ENCODE measurements around the gene TIGD6. TPM values are rescaled to one million over a fixed set of nuclear protein-coding genes. Genes with fewer than 3 reads are reported as not detected.

The TIGD6 gene
- total and polyA plus RNA-seq, 9 of the 15 experiments (the other 6 are each of a cell fraction or from before 2014, with no cell fraction given) = 1.8 to 6.3 (median 3.9) TPM

DNA sequence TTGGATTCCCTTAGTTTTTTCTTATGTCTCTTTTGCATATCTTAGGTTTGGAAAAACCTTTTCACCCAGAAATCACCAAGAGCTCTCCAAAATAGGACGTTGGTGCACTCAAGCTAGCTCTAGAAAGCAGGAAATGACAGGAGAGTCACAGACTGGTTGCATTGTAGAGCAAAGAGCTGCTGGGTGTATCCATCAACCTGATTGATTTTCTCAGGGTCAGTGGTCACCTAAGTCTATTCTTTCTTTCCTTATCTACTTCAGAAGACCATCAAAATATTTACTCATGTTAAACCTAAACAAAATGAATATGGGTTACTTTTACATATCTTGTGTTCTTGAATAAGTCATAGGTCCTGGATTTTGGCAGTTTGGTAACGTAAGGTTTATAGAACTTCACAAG lies 25.0 kb downstream of the TIGD6 start:
- ATAC-seq (no peak), DNase-seq (ENCODE audit: extremely low read depth in 1 of 4, low spot score in 3 of 4) (no peak), FAIRE-seq (no peak)
- in situ Hi-C loops (cut with MboI) (no loop called here), intact Hi-C loops (cut with micrococcal nuclease) (no loop called here)
- 47% methylated on average over 2 of the region's 2 CpGs for WGBS (ENCODE audit: insufficient coverage, low coverage, missing lambda C conversion rate)
- CTCF ChIA-PET (ENCODE audit: low intra/inter-chr PET ratio) = interaction anchor here (0.7 kb wide), 1 partner anchor 14 kb away, joined by 4 read pairs; no protein-coding TSS in a partner anchor
- Histone ChIP-seq H4K20me1 (replicated peaks; ENCODE audit: control insufficient read depth, insufficient read depth, low read length) (no peaks in the 10 kb centered on the region), H3K36me3 (ENCODE audit: control insufficient read depth, insufficient read depth, low read length) (no peaks in the 10 kb centered on the region), H3K4me1 (replicated peaks in 1 of 2; ENCODE audit: control insufficient read depth in 2 of 2, insufficient read depth in 2 of 2, low read length in 2 of 2) (no peaks in the 10 kb centered on the region), H3K27ac (ENCODE audit: extremely low read depth, low read depth, low read length) (no peak overlapping the region), H3K4me2 (ENCODE audit: insufficient read depth, low read length) (no peak overlapping the region), H3K79me2 (ENCODE audit: control insufficient read depth, insufficient read depth, low read length) (no peaks in the 10 kb centered on the region), H3K4me3 (no peak overlapping the region), H3K9me3 (replicated peaks; ENCODE audit: control insufficient read depth, insufficient read depth, low read depth, low read length) (no peaks in the 10 kb centered on the region), H3K9ac (ENCODE audit: insufficient read depth in 1 of 2, low read depth in 2 of 2, low read length in 2 of 2) (no peak overlapping the region), H3K27me3 (ENCODE audit: control insufficient read depth in 2 of 2, insufficient read depth in 2 of 2, low read length in 2 of 2) (no peaks in the 10 kb centered on the region), H3K9me1 (ENCODE audit: control insufficient read depth, insufficient read depth, low read length) (no peaks in the 10 kb centered on the region), H2AFZ (ENCODE audit: low read depth, low read length) (no peak overlapping the region)
- POLR2A ChIA-PET = interaction anchor here (0.8 to 0.9 kb wide), 3 partner anchors 11 to 38 kb away, joined by 3 to 5 read pairs (median 3); no protein-coding TSS in a partner anchor
- BruUV-seq (replicated peaks) = no TSS peak
- no peak for TF ChIP-seq HDAC1 (IDR thresholded peaks at IDR 0.05)
- TF ChIP-seq, protein P1, sequence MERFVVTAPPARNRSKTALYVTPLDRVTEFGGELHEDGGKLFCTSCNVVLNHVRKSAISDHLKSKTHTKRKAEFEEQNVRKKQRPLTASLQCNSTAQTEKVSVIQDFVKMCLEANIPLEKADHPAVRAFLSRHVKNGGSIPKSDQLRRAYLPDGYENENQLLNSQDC (CRISPR knock-in tag; IDR thresholded peaks at IDR 0.05) = no peak
- TF ChIP-seq, protein P2, sequence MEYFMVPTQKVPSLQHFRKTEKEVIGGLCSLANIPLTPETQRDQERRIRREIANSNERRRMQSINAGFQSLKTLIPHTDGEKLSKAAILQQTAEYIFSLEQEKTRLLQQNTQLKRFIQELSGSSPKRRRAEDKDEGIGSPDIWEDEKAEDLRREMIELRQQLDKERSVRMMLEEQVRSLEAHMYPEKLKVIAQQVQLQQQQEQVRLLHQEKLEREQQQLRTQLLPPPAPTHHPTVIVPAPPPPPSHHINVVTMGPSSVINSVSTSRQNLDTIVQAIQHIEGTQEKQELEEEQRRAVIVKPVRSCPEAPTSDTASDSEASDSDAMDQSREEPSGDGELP (CRISPR knock-in tag; IDR thresholded peaks at IDR 0.05; ENCODE audit: borderline replicate concordance) = no peak
- TF ChIP-seq HEY1 (CRISPR knock-in tag; IDR thresholded peaks at IDR 0.05; ENCODE audit: borderline replicate concordance) = no peak
- TF ChIP-seq, protein P3, sequence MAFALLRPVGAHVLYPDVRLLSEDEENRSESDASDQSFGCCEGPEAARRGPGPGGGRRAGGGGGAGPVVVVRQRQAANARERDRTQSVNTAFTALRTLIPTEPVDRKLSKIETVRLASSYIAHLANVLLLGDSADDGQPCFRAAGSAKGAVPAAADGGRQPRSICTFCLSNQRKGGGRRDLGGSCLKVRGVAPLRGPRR (CRISPR knock-in tag; IDR thresholded peaks at IDR 0.05) = no peak
